Fibroblast of lung (primary cell): ENCODE measurements around the gene SPON1. TPM values are rescaled to one million over a fixed set of nuclear protein-coding genes. Genes with fewer than 3 reads are reported as not detected.

ENCODE experiments used
- DNase-seq, 2 donors: peaks; one replicate each; pipeline versions ENCODE4 v3.0.0 to v3.0.0-alpha.2; 2010; ENCODE audit warnings: low read depth in 2 of 2
- H2AFZ ChIP-seq: 2 replicates; pipeline ENCODE4 v1.5.1; 2012; ENCODE audit warnings: low read length, control low read depth, inconsistent platforms
- H3K27ac ChIP-seq: 2 replicates; pipeline ENCODE4 v1.5.1; 2011; ENCODE audit warnings: low read length, control low read depth; ENCODE audit not compliant: insufficient read depth
- H3K27me3 ChIP-seq: 2 replicates; pipeline ENCODE4 v1.5.1; 2011; ENCODE audit warnings: mild to moderate bottlenecking, low read length; ENCODE audit not compliant: control insufficient read depth, insufficient read depth
- H3K36me3 ChIP-seq: 2 replicates; pipeline ENCODE4 v1.5.1; 2011; ENCODE audit warnings: low read length; ENCODE audit not compliant: control insufficient read depth, insufficient read depth
- H3K4me1 ChIP-seq: 2 replicates; pipeline ENCODE4 v1.5.1; 2011; ENCODE audit warnings: low read length; ENCODE audit not compliant: control insufficient read depth, insufficient read depth; ENCODE audit errors: extremely low read depth
- H3K4me2 ChIP-seq: 2 replicates; pipeline ENCODE4 v1.5.1; 2011; ENCODE audit warnings: low read length, control low read depth; ENCODE audit not compliant: insufficient read depth; ENCODE audit errors: extremely low read depth
- H3K4me3 ChIP-seq, 4 experiments: fragments of 200-600 bp in 1 of 4; sonication (generic) in 1 of 4; replicated peaks in 1 of 4; 2 replicates each; pipeline ENCODE4 v1.5.1; 2011 to 2016; ENCODE audit warnings: low read length in 4 of 4, low read depth in 3 of 4, mild to moderate bottlenecking in 3 of 4, control low read depth in 2 of 4, inconsistent platforms in 1 of 4, mixed read lengths in 1 of 4; ENCODE audit not compliant: insufficient read depth in 1 of 4; ENCODE audit errors: control extremely low read depth in 1 of 4
- H3K79me2 ChIP-seq: 2 replicates; pipeline ENCODE4 v1.5.1; 2012; ENCODE audit warnings: mild to moderate bottlenecking, low read length, inconsistent platforms; ENCODE audit not compliant: control insufficient read depth, insufficient read depth
- H3K9ac ChIP-seq: 2 replicates; pipeline ENCODE4 v1.5.1; 2011; ENCODE audit warnings: mild to moderate bottlenecking, low read length, control low read depth; ENCODE audit not compliant: insufficient read depth
- H3K9me3 ChIP-seq: 2 replicates; pipeline ENCODE4 v1.5.1; 2012; ENCODE audit warnings: low read depth, low read length; ENCODE audit not compliant: control insufficient read depth, insufficient read depth
- H4K20me1 ChIP-seq: 2 replicates; pipeline ENCODE4 v1.5.1; 2011; ENCODE audit warnings: low read length; ENCODE audit not compliant: control insufficient read depth, insufficient read depth; ENCODE audit errors: extremely low read depth
- CTCF ChIP-seq, 2 donors: IDR thresholded peaks in 1 of 2; conservative IDR thresholded peaks in 1 of 2; 1 replicate in 1 of 2; 2 replicates in 1 of 2; pipeline ENCODE4 v1.5.1; 2011 to 2012; ENCODE audit warnings: low read length in 2 of 2, control low read depth in 1 of 2, inconsistent platforms in 1 of 2, low read depth in 1 of 2, mild to moderate bottlenecking in 1 of 2
- EZH2 ChIP-seq: IDR thresholded peaks from 2 replicates; pipeline ENCODE4 v1.5.1; 2012; ENCODE audit warnings: low read length, control low read depth, mild to moderate bottlenecking; ENCODE audit errors: missing control alignments
- polyA plus RNA-seq, 2 donors: library from polyadenylated mRNA; depleted of rRNA in 1 of 2; stranded (reverse) in 1 of 2; unstranded in 1 of 2; fragments of >200 nt; gene quantifications; 2 replicates each; pipeline ENCODE4 v1.2.1, GENCODE V29; 2011 to 2012; ENCODE audit warnings: missing spikeins in 1 of 2
- total RNA-seq: library from RNA; depleted of rRNA; stranded (reverse); fragments of >200 nt; gene quantifications from 2 replicates; pipeline ENCODE4 v1.2.1, GENCODE V29; 2014

SPON1 gene
- total and polyA plus RNA-seq, 2 donors (not counting 1 experiment from before 2014, with no cell fraction given) = 0.45 to 3.5 TPM

- H3K36me3 ChIP-seq = no peaks in the 10 kb centered on the region
- TF ChIP-seq CTCF (conservative IDR thresholded peaks at IDR 0.05 in 1 of 2, IDR thresholded peaks at IDR 0.05 in 1 of 2; ENCODE audit: low read depth in 1 of 2, low read length in 2 of 2) (no peak), EZH2 (no peak)
- no peak overlapping the region for H2AFZ ChIP-seq
- no peaks in the 10 kb centered on the region for H3K79me2 ChIP-seq
- H4K20me1 ChIP-seq = no peaks in the 10 kb centered on the region
- no peak overlapping the region for H3K9ac ChIP-seq
- H3K9me3 ChIP-seq = no peaks in the 10 kb centered on the region
- no peak overlapping the region for H3K4me3 ChIP-seq
- H3K27ac ChIP-seq = no peak overlapping the region
- H3K27me3 ChIP-seq = no peaks in the 10 kb centered on the region
- H3K4me2 ChIP-seq = no peak overlapping the region
- no peaks in the 10 kb centered on the region for H3K4me1 ChIP-seq
- DNase-seq = no peak
These were observed 103.2 kb downstream of the SPON1 start for GRCh38 chr11:14065681-14066080.

- Histone ChIP-seq H3K4me3 (no peak overlapping the region), H2AFZ (no peak overlapping the region), H4K20me1 (no peaks in the 10 kb centered on the region), H3K9me3 (no peaks in the 10 kb centered on the region), H3K4me1 (no peaks in the 10 kb centered on the region), H3K27ac (no peak overlapping the region), H3K9ac (no peak overlapping the region), H3K79me2 (no peaks in the 10 kb centered on the region), H3K36me3 (no peaks in the 10 kb centered on the region), H3K27me3 (no peaks in the 10 kb centered on the region), H3K4me2 (no peak overlapping the region)
- DNase-seq = no peak
- TF ChIP-seq EZH2 = no peak
- no peak for TF ChIP-seq CTCF (conservative IDR thresholded peaks at IDR 0.05 in 1 of 2, IDR thresholded peaks at IDR 0.05 in 1 of 2; ENCODE audit: low read depth in 1 of 2, low read length in 2 of 2)
These were observed 105.2 kb downstream of the SPON1 start for GRCh38 chr11:14067686-14068085.

GRCh38 chr11:14070896-14071295 lies 108.4 kb downstream of the SPON1 start:
- Histone ChIP-seq H3K4me3 (no peak overlapping the region), H3K9ac (no peak overlapping the region), H3K27me3 (no peaks in the 10 kb centered on the region), H3K4me1 (no peaks in the 10 kb centered on the region), H3K36me3 (no peaks in the 10 kb centered on the region), H3K79me2 (no peaks in the 10 kb centered on the region), H3K27ac (no peak overlapping the region), H3K9me3 (no peaks in the 10 kb centered on the region), H3K4me2 (no peak overlapping the region), H2AFZ (no peak overlapping the region), H4K20me1 (no peaks in the 10 kb centered on the region)
- TF ChIP-seq EZH2 (no peak), CTCF (conservative IDR thresholded peaks at IDR 0.05 in 1 of 2, IDR thresholded peaks at IDR 0.05 in 1 of 2; ENCODE audit: low read depth in 1 of 2, low read length in 2 of 2) (no peak)
- DNase-seq = peak in 1 of 2 donors; percentile 23
